K562 (cell line): ENCODE measurements around the gene B3GALT4. TPM values are rescaled to one million over a fixed set of nuclear protein-coding genes. Genes with fewer than 3 reads are reported as not detected.

Source experiments
- CAMTA2 ChIP-seq: fragments of 250-450 bp; sonication (Bioruptor Pico); conservative IDR thresholded peaks from 2 replicates; pipeline ENCODE4 v1.5.1; 2022
- CLOCK ChIP-seq: fragments of 250-450 bp; sonication (Bioruptor Pico); IDR thresholded peaks from 2 replicates; pipeline ENCODE4 v1.4.0; 2020; ENCODE audit warnings: mild to moderate bottlenecking, moderate library complexity, borderline replicate concordance
- NR4A1 ChIP-seq, 2 experiments: fragments of 250-450 bp in 1 of 2; fragments of 450-650 bp in 1 of 2; sonication (Bioruptor Pico) in 1 of 2; IDR thresholded peaks; 2 replicates each; pipeline versions ENCODE4 v1.4.0 to v1.6.1; 2016 to 2020; ENCODE audit warnings: mild to moderate bottlenecking in 2 of 2, missing compliant biosample characterization in 1 of 2, missing genetic modification characterization in 1 of 2, moderate library complexity in 1 of 2
- TCF7 ChIP-seq: sonication (generic); IDR thresholded peaks from 2 replicates; pipeline ENCODE4 v1.6.1; 2016; ENCODE audit warnings: antibody characterized with exemption, borderline replicate concordance
- polyA plus RNA-seq, 8 experiments: library from polyadenylated mRNA; depleted of rRNA in 4 of 8; stranded (reverse) in 5 of 8; unstranded in 3 of 8; fragments of >200 nt; fragmentation: Nextera tagmentation in 2 of 8; fragmentation: Illumina TruSeq in 1 of 8; extraction: Ambion mirVana in 2 of 8; extraction: Trizol in 1 of 8; gene quantifications; 2 replicates each; pipeline versions ENCODE4 v1.2.1 to v1.2.3, GENCODE V29; 2011 to 2014; ENCODE audit warnings: inconsistent platforms in 1 of 8, missing spikeins in 1 of 8
- total RNA-seq, 7 experiments: library from RNA; depleted of rRNA in 6 of 7; stranded (reverse); fragments of >200 nt in 6 of 7; fragmentation: Illumina TruSeq in 2 of 7; extraction: Trizol in 2 of 7; gene quantifications; 2 replicates each; pipeline versions ENCODE4 v1.2.1 to v1.2.3, GENCODE V29; 2011 to 2021; ENCODE audit warnings: low replicate concordance in 1 of 7

The B3GALT4 gene
- total and polyA plus RNA-seq, 9 of the 15 experiments (the other 6 are each of a cell fraction or from before 2014, with no cell fraction given), result 0.11 to 1.3 (median 0.53) TPM; not detected in 1

- TF ChIP-seq CLOCK (CRISPR knock-in tag) (no peak), TCF7 (no peak), CAMTA2 (no peak), NR4A1 (CRISPR knock-in tag; IDR thresholded peaks at IDR 0.05) (no peak), NR4A1 (tag; IDR thresholded peaks at IDR 0.05) (no peak)
Observed at GRCh38 chr6:33273129-33273923, 3.6 kb upstream of the B3GALT4 start (continued).
